Cardiac fibroblast (primary cell): ENCODE measurements around the gene SETBP1.

Experiments used
- DNase-seq, 2 donors: peaks; one replicate each; pipeline versions ENCODE4 v3.0.0 to v3.0.0-alpha.2; 2010; ENCODE audit warnings: low read depth in 2 of 2
- H3K4me3 ChIP-seq, 2 donors: replicated peaks in 1 of 2; 1 replicate in 1 of 2; 2 replicates in 1 of 2; pipeline ENCODE4 v1.5.1; 2011; ENCODE audit warnings: low read depth in 2 of 2, low read length in 2 of 2, mild to moderate bottlenecking in 2 of 2, moderate library complexity in 1 of 2
- TF ChIP-seq, protein P1 (sequence below): IDR thresholded peaks from one replicate; pipeline ENCODE4 v1.5.1; 2011; ENCODE audit warnings: low read depth, mild to moderate bottlenecking, low read length, inconsistent platforms

The SETBP1 gene

DNA sequence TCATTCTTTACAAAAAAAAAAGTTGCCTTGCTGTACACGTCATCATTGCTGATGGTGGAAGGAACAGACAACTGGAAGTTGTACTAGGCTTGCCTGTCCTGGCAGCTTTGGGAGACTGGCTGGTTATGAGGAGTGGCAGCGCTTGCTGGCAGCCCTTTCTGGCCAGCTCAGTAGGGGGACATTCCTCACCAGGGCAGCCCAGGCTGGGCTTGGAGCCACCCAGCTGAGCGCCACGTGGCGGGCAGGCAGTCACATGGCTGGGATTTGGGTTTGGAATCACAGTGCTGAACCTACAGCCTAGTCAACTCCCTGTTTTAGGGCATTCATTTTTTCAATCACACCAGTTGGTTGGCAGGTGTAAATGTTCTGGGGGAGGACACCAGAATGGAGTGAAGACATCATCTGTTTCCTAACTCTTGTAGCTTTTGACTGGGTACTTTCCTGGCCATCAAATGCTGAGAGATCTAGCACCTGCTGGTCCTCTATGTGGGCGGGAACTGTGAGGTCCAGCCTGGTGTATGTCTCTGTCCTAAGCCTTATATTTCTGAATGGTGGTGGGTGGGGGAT, 139.3 kb downstream of the SETBP1 start:
- no peak overlapping the region for H3K4me3 ChIP-seq
- TF ChIP-seq, protein P1, sequence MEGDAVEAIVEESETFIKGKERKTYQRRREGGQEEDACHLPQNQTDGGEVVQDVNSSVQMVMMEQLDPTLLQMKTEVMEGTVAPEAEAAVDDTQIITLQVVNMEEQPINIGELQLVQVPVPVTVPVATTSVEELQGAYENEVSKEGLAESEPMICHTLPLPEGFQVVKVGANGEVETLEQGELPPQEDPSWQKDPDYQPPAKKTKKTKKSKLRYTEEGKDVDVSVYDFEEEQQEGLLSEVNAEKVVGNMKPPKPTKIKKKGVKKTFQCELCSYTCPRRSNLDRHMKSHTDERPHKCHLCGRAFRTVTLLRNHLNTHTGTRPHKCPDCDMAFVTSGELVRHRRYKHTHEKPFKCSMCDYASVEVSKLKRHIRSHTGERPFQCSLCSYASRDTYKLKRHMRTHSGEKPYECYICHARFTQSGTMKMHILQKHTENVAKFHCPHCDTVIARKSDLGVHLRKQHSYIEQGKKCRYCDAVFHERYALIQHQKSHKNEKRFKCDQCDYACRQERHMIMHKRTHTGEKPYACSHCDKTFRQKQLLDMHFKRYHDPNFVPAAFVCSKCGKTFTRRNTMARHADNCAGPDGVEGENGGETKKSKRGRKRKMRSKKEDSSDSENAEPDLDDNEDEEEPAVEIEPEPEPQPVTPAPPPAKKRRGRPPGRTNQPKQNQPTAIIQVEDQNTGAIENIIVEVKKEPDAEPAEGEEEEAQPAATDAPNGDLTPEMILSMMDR = no peak
- DNase-seq = no peak

GRCh38 chr18:44821924-44822323, 141.2 kb downstream of the SETBP1 start:
- no peak for DNase-seq
- TF ChIP-seq, protein P1 = no peak
- no peak overlapping the region for H3K4me3 ChIP-seq

- DNase-seq = no peak
Observed at GRCh38 chr18:44823286-44823685, 142.6 kb downstream of the SETBP1 start.

DNA sequence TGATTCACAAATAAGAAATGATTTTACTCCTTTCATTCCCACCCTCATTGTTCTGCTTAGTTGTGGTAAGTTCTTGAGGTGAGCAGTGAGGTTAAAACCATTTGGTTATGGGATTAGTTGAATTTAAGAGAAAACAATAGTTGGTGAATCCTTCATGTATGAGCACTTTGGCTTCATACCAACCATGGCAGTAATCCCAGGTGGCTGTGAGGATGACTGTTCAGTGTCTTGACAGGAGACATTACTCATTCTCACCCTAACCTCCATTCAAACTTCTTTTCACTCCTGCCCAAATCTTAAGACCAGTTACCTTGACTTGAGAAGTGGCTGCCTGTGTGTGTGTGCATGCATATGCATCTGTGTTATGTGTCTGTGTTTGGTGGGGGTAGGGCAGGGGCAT, 143.1 kb downstream of the SETBP1 start:
- DNase-seq = peak; percentile 20 to 85
- TF ChIP-seq, protein P1 = no peak
- no peak overlapping the region for H3K4me3 ChIP-seq

More at GRCh38 chr18:44823286-44823685, 142.6 kb downstream of the SETBP1 start:
- H3K4me3 ChIP-seq = no peak overlapping the region
- TF ChIP-seq, protein P1 = no peak

DNA sequence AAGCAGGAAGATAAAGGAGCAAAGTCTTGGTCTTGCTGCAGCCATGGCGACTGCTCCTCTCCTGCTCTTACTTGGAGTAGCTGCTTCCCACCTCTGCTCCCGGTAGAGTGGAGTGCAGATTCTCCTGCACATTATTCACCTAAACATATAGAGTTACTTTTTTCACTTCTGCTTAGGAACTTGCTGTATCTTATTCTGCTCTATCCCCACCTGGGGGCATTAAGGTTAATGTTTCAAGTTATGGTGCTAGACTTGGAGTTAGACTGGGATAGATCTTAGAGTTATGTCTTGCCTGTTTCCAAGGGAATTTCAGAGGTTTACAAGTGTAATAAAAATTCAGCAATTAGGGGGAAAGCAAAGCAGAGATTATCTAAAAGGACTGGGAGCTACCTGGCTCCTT, 144.2 kb downstream of the SETBP1 start:
- DNase-seq = no peak
- TF ChIP-seq, protein P1 = no peak
- H3K4me3 ChIP-seq = no peak overlapping the region

DNA sequence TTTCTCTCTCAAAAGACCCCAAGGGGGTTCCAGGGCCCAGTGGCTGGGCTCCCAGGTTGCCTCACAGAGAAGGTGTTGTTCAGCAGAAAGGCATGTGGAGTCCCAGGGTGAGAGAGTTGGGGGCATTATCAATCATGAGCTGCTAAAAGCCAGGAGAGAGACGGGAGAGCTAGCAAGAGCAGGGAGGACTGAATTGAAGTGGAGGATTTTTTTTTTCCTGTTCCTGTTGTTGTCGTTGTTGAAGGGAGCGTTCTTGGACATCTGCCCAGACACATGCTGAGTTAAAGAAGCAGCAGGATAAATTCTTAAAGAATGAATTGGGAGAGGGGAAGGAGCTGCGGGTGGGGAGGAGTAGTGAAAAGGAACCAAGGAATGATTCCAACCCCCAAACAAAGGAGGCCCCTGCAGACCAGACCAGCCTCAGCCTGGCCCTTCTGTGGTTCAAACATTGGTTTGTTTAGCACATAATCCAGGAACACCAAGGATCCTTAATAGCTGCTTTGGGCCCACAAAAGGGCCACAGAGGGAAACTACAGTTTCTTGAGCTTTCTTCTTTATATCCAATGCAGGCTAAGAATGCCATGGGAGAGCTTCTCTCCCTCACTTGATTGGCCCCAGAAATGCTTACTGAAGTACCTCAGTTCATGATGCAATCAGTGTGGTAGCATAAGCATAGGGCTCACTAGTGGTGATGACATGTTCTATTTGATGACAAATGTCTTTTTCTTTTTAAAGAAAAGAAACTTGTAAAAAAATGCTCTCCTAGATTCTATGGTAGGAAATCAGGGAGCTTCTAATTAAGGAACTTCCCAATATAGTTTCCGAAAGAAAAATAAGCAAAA, 146.0 kb downstream of the SETBP1 start:
- TF ChIP-seq, protein P1 = no peak
- DNase-seq = peak; percentile 93 to 97

More for the DNA sequence above, 146.0 kb downstream of the SETBP1 start:
- H3K4me3 ChIP-seq = no peak overlapping the region
